SK-N-SH (cell line): ENCODE results near the gene YDJC. TPM values are rescaled to one million over a fixed set of nuclear protein-coding genes. Genes with fewer than 3 reads are reported as not detected.

Experiments used
- CTCF ChIA-PET: fragments of 300-600, 350-600 bp; formaldehyde crosslinking; extraction: SDS; loops from one replicate; lab custom pipeline; 2021; lab: Yijun Ruan, JAX
- POLR2A ChIA-PET: fragments of 350-600 bp; sonication (Branson Sonifier 250); formaldehyde crosslinking; extraction: SDS; loops from one replicate; lab custom pipeline; 2020; ENCODE audit warnings: antibody characterized with exemption, inconsistent platforms; lab: Yijun Ruan, JAX
- DNase-seq: peaks from one replicate; pipeline ENCODE4 v3.0.0; 2012
- H2AFZ ChIP-seq: fragments of 200-600 bp; sonication (generic); 2 replicates; pipeline ENCODE4 v1.8.1; 2016; ENCODE audit warnings: antibody characterized with exemption, mild to moderate bottlenecking, low read depth
- H3F3A ChIP-seq: fragments of 200-600 bp; sonication (generic); replicated peaks from 2 replicates; pipeline ENCODE3; 2016; ENCODE audit warnings: antibody characterized with exemption, mild to moderate bottlenecking; ENCODE audit not compliant: insufficient read depth
- H3K27ac ChIP-seq, 2 experiments: fragments of 200-500 bp in 1 of 2; fragments of 200-600 bp in 1 of 2; sonication (Bioruptor generic) in 1 of 2; sonication (generic), shearing (Covaris generic) in 1 of 2; 2 replicates each; pipeline versions ENCODE4 v1.5.1 to v1.6.1; 2014 to 2016; ENCODE audit warnings: low read depth in 2 of 2, inconsistent platforms in 1 of 2, low read length in 1 of 2, mild to moderate bottlenecking in 1 of 2, mixed read lengths in 1 of 2
- H3K27me3 ChIP-seq: fragments of 200-600 bp; sonication (generic), shearing (Covaris generic); 2 replicates; pipeline ENCODE4 v1.6.1; 2016; ENCODE audit warnings: mixed run types; ENCODE audit not compliant: insufficient read depth
- H3K36me3 ChIP-seq, 2 experiments: fragments of 200-500 bp in 1 of 2; fragments of 200-600 bp in 1 of 2; sonication (Bioruptor generic) in 1 of 2; sonication (generic) in 1 of 2; replicated peaks in 1 of 2; 2 replicates each; pipeline versions ENCODE3 to v1.5.1; 2014 to 2016; ENCODE audit warnings: low read length in 1 of 2, mild to moderate bottlenecking in 1 of 2; ENCODE audit not compliant: insufficient read depth in 2 of 2, control insufficient read depth in 1 of 2
- H3K4me1 ChIP-seq, 2 experiments: fragments of 200-500 bp in 1 of 2; fragments of 200-600 bp in 1 of 2; sonication (Bioruptor generic) in 1 of 2; sonication (generic), shearing (Covaris generic) in 1 of 2; 2 replicates each; pipeline versions ENCODE4 v1.5.1 to v1.6.1; 2014 to 2016; ENCODE audit warnings: low read depth in 1 of 2, low read length in 1 of 2, mixed run types in 1 of 2; ENCODE audit not compliant: insufficient read depth in 2 of 2, control insufficient read depth in 1 of 2
- H3K4me2 ChIP-seq: fragments of 200-600 bp; sonication (generic), shearing (Covaris generic); 2 replicates; pipeline ENCODE4 v1.6.1; 2017; ENCODE audit warnings: mixed run types
- H3K4me3 ChIP-seq, 2 experiments: fragments of 200-500 bp in 1 of 2; fragments of 200-600 bp in 1 of 2; sonication (Bioruptor generic) in 1 of 2; sonication (generic), shearing (Covaris generic) in 1 of 2; 2 replicates each; pipeline versions ENCODE4 v1.5.1 to v1.8.1; 2014 to 2016; ENCODE audit warnings: low read depth in 2 of 2, inconsistent platforms in 1 of 2, low read length in 1 of 2, mild to moderate bottlenecking in 1 of 2, mixed read lengths in 1 of 2, moderate library complexity in 1 of 2
- H3K79me2 ChIP-seq: fragments of 200-600 bp; sonication (generic); 2 replicates; pipeline ENCODE4 v1.8.1; 2017; ENCODE audit warnings: mild to moderate bottlenecking; ENCODE audit not compliant: insufficient read depth
- H3K9ac ChIP-seq: fragments of 200-600 bp; sonication (generic); 2 replicates; pipeline ENCODE4 v1.6.1; 2017; ENCODE audit warnings: mixed run types
- H3K9me2 ChIP-seq: fragments of 200-600 bp; sonication (generic); 2 replicates; pipeline ENCODE4 v1.6.1; 2017; ENCODE audit warnings: mixed run types
- H3K9me3 ChIP-seq: fragments of 200-600 bp; sonication (generic); 2 replicates; pipeline ENCODE4 v1.6.1; 2017; ENCODE audit warnings: mixed run types, mild to moderate bottlenecking, moderate library complexity
- H4K20me1 ChIP-seq: fragments of 200-600 bp; sonication (generic); 2 replicates; pipeline ENCODE4 v1.6.1; 2017; ENCODE audit warnings: mild to moderate bottlenecking, mixed run types; ENCODE audit not compliant: insufficient read depth
- CHD2 ChIP-seq: fragments of 150-350 bp; IDR thresholded peaks from 2 replicates; pipeline ENCODE4 v1.6.1; 2018; ENCODE audit warnings: low read length; ENCODE audit not compliant: partially characterized antibody
- CTCF ChIP-seq: fragments of 200-600 bp; sonication (generic); IDR thresholded peaks from 2 replicates; pipeline ENCODE4 v1.6.1; 2017; ENCODE audit warnings: antibody characterized with exemption, mild to moderate bottlenecking, moderate library complexity
- ELF1 ChIP-seq: IDR thresholded peaks from 2 replicates; pipeline ENCODE4 v1.4.0; 2012
- EP300 ChIP-seq, 2 experiments: IDR thresholded peaks; 2 replicates each; pipeline versions ENCODE4 v1.4.0 to v1.6.1; 2012; ENCODE audit warnings: borderline replicate concordance in 1 of 2, low read depth in 1 of 2, low read length in 1 of 2
- EZH2phosphoT487 ChIP-seq: fragments of 200-600 bp; sonication (generic); IDR thresholded peaks from 2 replicates; pipeline ENCODE4 v1.6.1; 2017; ENCODE audit warnings: low read depth, mixed run types, mild to moderate bottlenecking, antibody characterized with exemption, moderate library complexity, borderline replicate concordance
- FOXJ3 ChIP-seq: sonication (generic); formaldehyde crosslinking; IDR thresholded peaks from 2 replicates; pipeline ENCODE4 v1.5.1; 2020; ENCODE audit warnings: mild to moderate bottlenecking, missing genetic modification reagents
- FOXM1 ChIP-seq: IDR thresholded peaks from 2 replicates; pipeline ENCODE4 v1.4.0; 2012; ENCODE audit warnings: low read depth, mild to moderate bottlenecking
- GABPA ChIP-seq: IDR thresholded peaks from 2 replicates; pipeline ENCODE4 v1.4.0; 2012; ENCODE audit warnings: low read depth, mild to moderate bottlenecking
- GATA2 ChIP-seq: sonication (generic); formaldehyde crosslinking; IDR thresholded peaks from 2 replicates; pipeline ENCODE4 v1.5.0; 2020; ENCODE audit warnings: mild to moderate bottlenecking, missing genetic modification reagents
- IRF3 ChIP-seq: fragments of 150-350 bp; IDR thresholded peaks from 2 replicates; pipeline ENCODE4 v1.6.1; 2016; ENCODE audit warnings: mild to moderate bottlenecking, low read depth, low read length
- MAX ChIP-seq: IDR thresholded peaks from 2 replicates; pipeline ENCODE4 v1.4.0; 2012; ENCODE audit warnings: low read depth
- MEF2A ChIP-seq: IDR thresholded peaks from 2 replicates; pipeline ENCODE4 v1.4.0; 2012; ENCODE audit warnings: low read depth, borderline replicate concordance
- MXI1 ChIP-seq: IDR thresholded peaks from 2 replicates; pipeline ENCODE4 v1.6.1; 2012; ENCODE audit warnings: mild to moderate bottlenecking, low read depth, low read length, improper control_type of control experiment
- NFIC ChIP-seq: IDR thresholded peaks from 2 replicates; pipeline ENCODE4 v1.4.0; 2012; ENCODE audit warnings: borderline replicate concordance
- POLR2AphosphoS5 ChIP-seq: IDR thresholded peaks from 2 replicates; pipeline ENCODE4 v1.6.1; 2012; ENCODE audit warnings: low read depth, low read length
- RAD21 ChIP-seq: IDR thresholded peaks from 2 replicates; pipeline ENCODE4 v1.6.1; 2012; ENCODE audit warnings: mild to moderate bottlenecking, low read length
- RCOR1 ChIP-seq: fragments of 150-350 bp; IDR thresholded peaks from 2 replicates; pipeline ENCODE4 v1.6.1; 2017; ENCODE audit warnings: antibody characterized with exemption, low read length
- RFX5 ChIP-seq: IDR thresholded peaks from 2 replicates; pipeline ENCODE4 v1.6.1; 2012; ENCODE audit warnings: mild to moderate bottlenecking, improper control_type of control experiment, low read length
- SIN3A ChIP-seq: IDR thresholded peaks from 2 replicates; pipeline ENCODE4 v1.6.1; 2012; ENCODE audit warnings: low read depth, mild to moderate bottlenecking, low read length, moderate library complexity, borderline replicate concordance
- SMC3 ChIP-seq: IDR thresholded peaks from 2 replicates; pipeline ENCODE4 v1.6.1; 2012; ENCODE audit warnings: low read depth, low read length, improper control_type of control experiment
- TAF1 ChIP-seq: IDR thresholded peaks from 2 replicates; pipeline ENCODE4 v1.6.1; 2012; ENCODE audit warnings: low read depth, mild to moderate bottlenecking, low read length, moderate library complexity, borderline replicate concordance
- TCF12 ChIP-seq: IDR thresholded peaks from 2 replicates; pipeline ENCODE4 v1.4.0; 2012
- USF1 ChIP-seq: IDR thresholded peaks from 2 replicates; pipeline ENCODE4 v1.4.0; 2012; ENCODE audit warnings: low read depth, borderline replicate concordance
- USF2 ChIP-seq: fragments of 150-350 bp; IDR thresholded peaks from 2 replicates; pipeline ENCODE4 v1.6.1; 2017; ENCODE audit warnings: antibody characterized with exemption, low read length, low read depth, borderline replicate concordance
- ZBTB33 ChIP-seq: IDR thresholded peaks from 2 replicates; pipeline ENCODE4 v1.4.0; 2012; ENCODE audit warnings: low read depth, borderline replicate concordance
- WGBS: methylation state at CpG from one replicate; pipeline ENCODE4 v1.1.6; 2017; ENCODE audit warnings: low lambda C conversion rate; 5-methylcytosine and 5-hydroxymethylcytosine counted together
- polyA plus RNA-seq, 3 experiments: library from polyadenylated mRNA; depleted of rRNA; stranded (reverse); fragments of >200 nt; gene quantifications; 2 replicates each; pipeline ENCODE4 v1.2.3, GENCODE V29; 2012

YDJC gene
- 37.4 and 39.9 TPM in 2 replicates for polyA plus RNA-seq (2012; rRNA removed)
- polyA plus RNA-seq (2012; cell fraction: cytosol; rRNA removed), result 18.4 and 31.5 TPM in 2 replicates
- polyA plus RNA-seq (2012; cell fraction: nucleus; rRNA removed), result 56.0 and 94.8 TPM in 2 replicates

GRCh38 chr22:21629255-21630149 is at the start of gene YDJC:
Gene YDJC (minus strand): TSS chr22:21630022. CDS start chr22:21630014, 8 bp downstream.
- peak; percentile 99 for DNase-seq
- Histone ChIP-seq H3K27ac (peak within 1 kb of the TSS; percentile 74 to 79), H3K9me2 (no peaks in the 10 kb centered on the region), H3K4me2 (peak within 1 kb of the TSS; percentile 93), H2AFZ (peak within 1 kb of the TSS; percentile 97), H3K4me3 (peak within 1 kb of the TSS; percentile 90 to 97), H3K4me1 (peaks cover 6 to 19% of the 10 kb centered on the region in 2 experiments; a peak in 1 of 4 replicates), H4K20me1 (peaks cover 40% of the 10 kb centered on the region), H3F3A (peaks cover 14% of the 10 kb centered on the region), H3K79me2 (peaks cover 39% of the 10 kb centered on the region; the same call in 1 of the 2 replicates), H3K27me3 (no peaks in the 10 kb centered on the region), H3K9me3 (no peaks in the 10 kb centered on the region), H3K36me3 (peaks cover 5 to 17% of the 10 kb centered on the region in 2 experiments), H3K9ac (peak within 1 kb of the TSS; percentile 91)
- WGBS, result 0% methylated on average over 4 of the region's 93 CpGs
- ChIA-PET POLR2A (interaction anchor here (1.0 to 1.5 kb wide), 3 partner anchors 9 to 36 kb away, joined by 3 to 20 read pairs (median 6); partner anchors contain the start of genes PPIL2 and SDF2L1), CTCF (interaction anchor here (0.6 to 11.2 kb wide), 22 partner anchors 8 to 308 kb away, joined by 3 to 145 read pairs (median 4); partner anchors contain the start of gene SDF2L1)
- TF ChIP-seq TCF12 (no peak; the same call in 1 of the 2 replicates), CHD2 (peak; percentile 64), GABPA (peak; percentile 65), POLR2AphosphoS5 (peak; percentile 64; the same call in 1 of the 2 replicates), RAD21 (peak; percentile 49; the same call in 1 of the 2 replicates), EZH2phosphoT487 (no peak), SIN3A (peak; percentile 83; the same call in 1 of the 2 replicates), IRF3 (no peak), EP300 (IDR thresholded peaks at IDR 0.05; ENCODE audit: borderline replicate concordance in 1 of 2, low read depth in 1 of 2, low read length in 1 of 2) (no peak), ZBTB33 (no peak), CTCF (peak; percentile 61), USF1 (no peak), FOXM1 (no peak), RFX5 (no peak), TAF1 (peak; percentile 50; the same call in 1 of the 2 replicates), MEF2A (no peak), ELF1 (peak; percentile 98), FOXJ3 (CRISPR knock-in tag) (no peak), USF2 (no peak), SMC3 (no peak), NFIC (no peak), RCOR1 (no peak), MXI1 (peak; percentile 99), GATA2 (CRISPR knock-in tag) (no peak), MAX (peak; percentile 99)
